GM12878 (cell line): ENCODE data around the gene MIAT. TPM values are rescaled to one million over a fixed set of nuclear protein-coding genes. Genes with fewer than 3 reads are reported as not detected.

Experiments
- BCL11A ChIP-seq: IDR thresholded peaks from 2 replicates; pipeline ENCODE4 v1.6.1; 2011; ENCODE audit warnings: low read depth, low read length
- CBFB ChIP-seq: IDR thresholded peaks from 2 replicates; pipeline ENCODE4 v1.6.1; 2016; ENCODE audit warnings: antibody characterized with exemption, low read depth
- ETV6 ChIP-seq, 2 experiments: fragments of 450-650 bp in 1 of 2; IDR thresholded peaks in 1 of 2; conservative IDR thresholded peaks in 1 of 2; 2 replicates each; pipeline ENCODE4 v1.6.1; 2014; ENCODE audit warnings: antibody characterized with exemption in 1 of 2, borderline replicate concordance in 1 of 2, low read depth in 1 of 2, mild to moderate bottlenecking in 1 of 2, moderate library complexity in 1 of 2
- FOXM1 ChIP-seq: IDR thresholded peaks from 2 replicates; pipeline ENCODE4 v1.6.1; 2012; ENCODE audit warnings: low read depth, mild to moderate bottlenecking, inconsistent platforms, low read length, moderate library complexity
- GABPA ChIP-seq: IDR thresholded peaks from 2 replicates; pipeline ENCODE4 v1.6.1; 2014; ENCODE audit warnings: antibody characterized with exemption, low read depth, mild to moderate bottlenecking, inconsistent platforms
- HDGF ChIP-seq: fragments of 450-650 bp; IDR thresholded peaks from 2 replicates; pipeline ENCODE4 v1.6.1; 2016; ENCODE audit warnings: antibody characterized with exemption
- IKZF2 ChIP-seq, 2 experiments: fragments of 450-650 bp; IDR thresholded peaks; 2 replicates each; pipeline ENCODE4 v1.6.1; 2017; ENCODE audit warnings: mild to moderate bottlenecking in 2 of 2, moderate library complexity in 2 of 2
- JUND ChIP-seq: IDR thresholded peaks from 2 replicates; pipeline ENCODE4 v1.6.1; 2012; ENCODE audit warnings: low read depth, mild to moderate bottlenecking, low read length, improper control_type of control experiment, moderate library complexity
- MEF2A ChIP-seq: IDR thresholded peaks from 2 replicates; pipeline ENCODE4 v1.6.1; 2011; ENCODE audit warnings: low read depth, mild to moderate bottlenecking, low read length, moderate library complexity; ENCODE audit not compliant: insufficient read depth
- MTA3 ChIP-seq: IDR thresholded peaks from 2 replicates; pipeline ENCODE4 v1.6.1; 2012; ENCODE audit warnings: low read length, inconsistent platforms, borderline replicate concordance
- NR2C2 ChIP-seq: IDR thresholded peaks from 2 replicates; pipeline ENCODE4 v1.6.1; 2011; ENCODE audit warnings: borderline replicate concordance, low read depth; ENCODE audit not compliant: control insufficient read depth, insufficient read length
- PAX8 ChIP-seq: fragments of 450-650 bp; IDR thresholded peaks from 2 replicates; pipeline ENCODE4 v1.6.1; 2017; ENCODE audit warnings: mild to moderate bottlenecking, moderate library complexity
- SIN3A ChIP-seq: IDR thresholded peaks from 2 replicates; pipeline ENCODE4 v1.6.1; 2012; ENCODE audit warnings: low read depth, low read length, improper control_type of control experiment
- SIX5 ChIP-seq: IDR thresholded peaks from 2 replicates; pipeline ENCODE4 v1.6.1; 2011; ENCODE audit warnings: mild to moderate bottlenecking, low read depth, low read length, moderate library complexity; ENCODE audit not compliant: severe bottlenecking
- SRF ChIP-seq, 2 experiments: IDR thresholded peaks; 2 replicates each; pipeline ENCODE4 v1.6.1; 2011; ENCODE audit warnings: low read depth in 2 of 2, low read length in 2 of 2, mild to moderate bottlenecking in 1 of 2, moderate library complexity in 1 of 2
- STAT1 ChIP-seq: fragments of 450-650 bp; conservative IDR thresholded peaks from 2 replicates; pipeline ENCODE4 v1.6.1; 2014; ENCODE audit warnings: antibody characterized with exemption, mild to moderate bottlenecking
- ZNF384 ChIP-seq: IDR thresholded peaks from 2 replicates; pipeline ENCODE4 v1.6.1; 2012; ENCODE audit warnings: low read depth, mild to moderate bottlenecking, low read length, improper control_type of control experiment, borderline replicate concordance
- polyA plus RNA-seq, 11 experiments: library from polyadenylated mRNA; depleted of rRNA in 4 of 11; unstranded in 6 of 11; stranded (reverse) in 5 of 11; fragments of >200 nt; fragmentation: Nextera tagmentation in 4 of 11; fragmentation: Illumina TruSeq in 1 of 11; extraction: Ambion mirVana in 4 of 11; extraction: Trizol in 1 of 11; gene quantifications; 1 replicate in 1 of 11; 2 replicates in 10 of 11; pipeline versions ENCODE4 v1.2.1 to v1.2.3, GENCODE V29; 2011 to 2016; ENCODE audit warnings: inconsistent platforms in 2 of 11, missing spikeins in 2 of 11, low read depth in 1 of 11
- total RNA-seq, 4 experiments: library from RNA; depleted of rRNA in 3 of 4; stranded (reverse); fragments of >200 nt in 3 of 4; fragmentation: Illumina TruSeq in 1 of 4; extraction: Trizol in 1 of 4; gene quantifications; 2 replicates each; pipeline versions ENCODE4 v1.2.1 to v1.2.3, GENCODE V29; 2013 to 2021
- TF ChIP-seq, protein P1 (sequence below): fragments of 450-650 bp; IDR thresholded peaks from 2 replicates; pipeline ENCODE4 v1.6.1; 2018; ENCODE audit warnings: mild to moderate bottlenecking, low read depth, moderate library complexity; ENCODE audit not compliant: partially characterized antibody
- TF ChIP-seq, protein P2 (sequence below): fragments of 450-650 bp; conservative IDR thresholded peaks from 2 replicates; pipeline ENCODE4 v1.6.1; 2017; ENCODE audit warnings: mild to moderate bottlenecking, moderate library complexity
- TF ChIP-seq, protein P3 (sequence below): IDR thresholded peaks from 2 replicates; pipeline ENCODE4 v1.6.1; 2011; ENCODE audit warnings: low read depth, mild to moderate bottlenecking, low read length, moderate library complexity, borderline replicate concordance; ENCODE audit errors: extremely low read depth
- TF ChIP-seq, protein P4 (sequence below): fragments of 450-650 bp; IDR thresholded peaks from 2 replicates; pipeline ENCODE4 v1.6.1; 2017; ENCODE audit warnings: antibody characterized with exemption, mild to moderate bottlenecking, moderate library complexity

The MIAT gene
- total and polyA plus RNA-seq, 10 of the 15 experiments (the other 5 are each of a cell fraction or from before 2014, with no cell fraction given) = 0.39 to 13.7 (median 4.6) TPM

DNA sequence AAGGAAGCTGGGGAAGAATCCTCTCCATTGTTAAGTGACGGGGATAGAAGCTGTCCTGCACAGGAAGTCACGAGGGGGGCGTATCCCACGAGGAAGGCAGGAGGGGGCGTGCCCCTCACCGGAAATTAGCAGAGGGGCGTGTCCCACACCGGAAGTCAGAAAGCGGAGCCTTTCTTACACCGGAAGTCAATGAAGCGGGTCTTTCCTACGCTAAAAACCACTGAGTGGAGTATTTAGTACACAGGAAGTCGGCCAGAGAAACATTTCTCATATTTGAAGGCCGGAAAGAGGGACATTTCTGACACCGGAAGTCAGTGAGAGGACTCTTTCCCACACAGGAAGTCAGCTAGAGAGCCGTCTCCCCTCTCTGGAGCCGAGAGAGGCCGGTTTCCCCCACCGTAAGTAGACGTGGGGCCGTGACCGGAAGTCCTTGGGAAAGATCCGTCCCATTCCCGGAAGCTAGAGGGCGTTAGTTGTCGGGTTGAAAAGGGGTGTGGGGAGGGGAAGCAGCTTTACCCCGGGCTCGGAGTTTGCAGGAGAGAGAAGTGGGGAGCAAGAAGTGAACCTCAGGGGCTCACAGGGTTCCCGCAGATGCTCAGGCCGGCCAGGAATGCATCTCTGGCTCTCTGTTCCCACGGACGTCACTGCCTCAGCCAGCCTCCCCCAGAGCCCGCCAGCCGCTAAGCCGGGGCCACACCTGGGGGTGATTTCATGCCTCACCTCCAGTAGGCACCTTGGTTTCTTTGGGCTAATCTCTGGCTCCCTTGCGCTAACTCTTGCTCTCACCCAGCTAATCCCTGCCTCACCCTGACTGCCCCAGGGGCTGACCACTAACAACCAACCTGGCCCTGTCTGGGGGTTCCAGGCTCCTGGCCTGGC lies 15.4 kb downstream of the MIAT start (continued):
- TF ChIP-seq GABPA (peak; percentile 97), JUND (no peak), FOXM1 (0 out of 2 replicates have a peak, but pooled peaks have one; percentile 51), ETV6 (conservative IDR thresholded peaks at IDR 0.05 in 1 of 2, IDR thresholded peaks at IDR 0.05 in 1 of 2; ENCODE audit: borderline replicate concordance in 1 of 2, low read depth in 1 of 2) (peak in 1 of 2 experiments; percentile 97; a peak in 2 of 4 replicates), MTA3 (0 out of 2 replicates have a peak, but pooled peaks have one; percentile 21), ZNF384 (no peak), MEF2A (0 out of 2 replicates have a peak, but pooled peaks have one; percentile 21), BCL11A (no peak), PAX8 (no peak), SIN3A (peak; percentile 30; the same call in 1 of the 2 replicates), STAT1 (no peak; the same call in 1 of the 2 replicates), NR2C2 (no peak), IKZF2 (IDR thresholded peaks at IDR 0.05) (peak; percentile 84 to 90), CBFB (peak; percentile 59), HDGF (no peak), SIX5 (no peak), SRF (IDR thresholded peaks at IDR 0.05; ENCODE audit: low read depth in 2 of 2, low read length in 2 of 2) (peak in 1 of 2 experiments; percentile 40; a peak in 1 of 4 replicates)
- TF ChIP-seq, protein P1, sequence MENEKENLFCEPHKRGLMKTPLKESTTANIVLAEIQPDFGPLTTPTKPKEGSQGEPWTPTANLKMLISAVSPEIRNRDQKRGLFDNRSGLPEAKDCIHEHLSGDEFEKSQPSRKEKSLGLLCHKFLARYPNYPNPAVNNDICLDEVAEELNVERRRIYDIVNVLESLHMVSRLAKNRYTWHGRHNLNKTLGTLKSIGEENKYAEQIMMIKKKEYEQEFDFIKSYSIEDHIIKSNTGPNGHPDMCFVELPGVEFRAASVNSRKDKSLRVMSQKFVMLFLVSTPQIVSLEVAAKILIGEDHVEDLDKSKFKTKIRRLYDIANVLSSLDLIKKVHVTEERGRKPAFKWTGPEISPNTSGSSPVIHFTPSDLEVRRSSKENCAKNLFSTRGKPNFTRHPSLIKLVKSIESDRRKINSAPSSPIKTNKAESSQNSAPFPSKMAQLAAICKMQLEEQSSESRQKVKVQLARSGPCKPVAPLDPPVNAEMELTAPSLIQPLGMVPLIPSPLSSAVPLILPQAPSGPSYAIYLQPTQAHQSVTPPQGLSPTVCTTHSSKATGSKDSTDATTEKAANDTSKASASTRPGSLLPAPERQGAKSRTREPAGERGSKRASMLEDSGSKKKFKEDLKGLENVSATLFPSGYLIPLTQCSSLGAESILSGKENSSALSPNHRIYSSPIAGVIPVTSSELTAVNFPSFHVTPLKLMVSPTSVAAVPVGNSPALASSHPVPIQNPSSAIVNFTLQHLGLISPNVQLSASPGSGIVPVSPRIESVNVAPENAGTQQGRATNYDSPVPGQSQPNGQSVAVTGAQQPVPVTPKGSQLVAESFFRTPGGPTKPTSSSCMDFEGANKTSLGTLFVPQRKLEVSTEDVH = peak; percentile 94
- TF ChIP-seq, protein P2, sequence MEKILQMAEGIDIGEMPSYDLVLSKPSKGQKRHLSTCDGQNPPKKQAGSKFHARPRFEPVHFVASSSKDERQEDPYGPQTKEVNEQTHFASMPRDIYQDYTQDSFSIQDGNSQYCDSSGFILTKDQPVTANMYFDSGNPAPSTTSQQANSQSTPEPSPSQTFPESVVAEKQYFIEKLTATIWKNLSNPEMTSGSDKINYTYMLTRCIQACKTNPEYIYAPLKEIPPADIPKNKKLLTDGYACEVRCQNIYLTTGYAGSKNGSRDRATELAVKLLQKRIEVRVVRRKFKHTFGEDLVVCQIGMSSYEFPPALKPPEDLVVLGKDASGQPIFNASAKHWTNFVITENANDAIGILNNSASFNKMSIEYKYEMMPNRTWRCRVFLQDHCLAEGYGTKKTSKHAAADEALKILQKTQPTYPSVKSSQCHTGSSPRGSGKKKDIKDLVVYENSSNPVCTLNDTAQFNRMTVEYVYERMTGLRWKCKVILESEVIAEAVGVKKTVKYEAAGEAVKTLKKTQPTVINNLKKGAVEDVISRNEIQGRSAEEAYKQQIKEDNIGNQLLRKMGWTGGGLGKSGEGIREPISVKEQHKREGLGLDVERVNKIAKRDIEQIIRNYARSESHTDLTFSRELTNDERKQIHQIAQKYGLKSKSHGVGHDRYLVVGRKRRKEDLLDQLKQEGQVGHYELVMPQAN = 0 out of 2 replicates have a peak, but pooled peaks have one; percentile 31
- TF ChIP-seq, protein P3, sequence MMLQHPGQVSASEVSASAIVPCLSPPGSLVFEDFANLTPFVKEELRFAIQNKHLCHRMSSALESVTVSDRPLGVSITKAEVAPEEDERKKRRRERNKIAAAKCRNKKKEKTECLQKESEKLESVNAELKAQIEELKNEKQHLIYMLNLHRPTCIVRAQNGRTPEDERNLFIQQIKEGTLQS = no peak
- TF ChIP-seq, protein P4, sequence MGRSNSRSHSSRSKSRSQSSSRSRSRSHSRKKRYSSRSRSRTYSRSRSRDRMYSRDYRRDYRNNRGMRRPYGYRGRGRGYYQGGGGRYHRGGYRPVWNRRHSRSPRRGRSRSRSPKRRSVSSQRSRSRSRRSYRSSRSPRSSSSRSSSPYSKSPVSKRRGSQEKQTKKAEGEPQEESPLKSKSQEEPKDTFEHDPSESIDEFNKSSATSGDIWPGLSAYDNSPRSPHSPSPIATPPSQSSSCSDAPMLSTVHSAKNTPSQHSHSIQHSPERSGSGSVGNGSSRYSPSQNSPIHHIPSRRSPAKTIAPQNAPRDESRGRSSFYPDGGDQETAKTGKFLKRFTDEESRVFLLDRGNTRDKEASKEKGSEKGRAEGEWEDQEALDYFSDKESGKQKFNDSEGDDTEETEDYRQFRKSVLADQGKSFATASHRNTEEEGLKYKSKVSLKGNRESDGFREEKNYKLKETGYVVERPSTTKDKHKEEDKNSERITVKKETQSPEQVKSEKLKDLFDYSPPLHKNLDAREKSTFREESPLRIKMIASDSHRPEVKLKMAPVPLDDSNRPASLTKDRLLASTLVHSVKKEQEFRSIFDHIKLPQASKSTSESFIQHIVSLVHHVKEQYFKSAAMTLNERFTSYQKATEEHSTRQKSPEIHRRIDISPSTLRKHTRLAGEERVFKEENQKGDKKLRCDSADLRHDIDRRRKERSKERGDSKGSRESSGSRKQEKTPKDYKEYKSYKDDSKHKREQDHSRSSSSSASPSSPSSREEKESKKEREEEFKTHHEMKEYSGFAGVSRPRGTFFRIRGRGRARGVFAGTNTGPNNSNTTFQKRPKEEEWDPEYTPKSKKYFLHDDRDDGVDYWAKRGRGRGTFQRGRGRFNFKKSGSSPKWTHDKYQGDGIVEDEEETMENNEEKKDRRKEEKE = no peak
